ENCODE data around the gene C19orf85. TPM values are rescaled to one million over a fixed set of nuclear protein-coding genes. Genes with fewer than 3 reads are reported as not detected.

The C19orf85 gene
- total RNA-seq, 2 donors from 2014 or later, result not detected

DNA sequence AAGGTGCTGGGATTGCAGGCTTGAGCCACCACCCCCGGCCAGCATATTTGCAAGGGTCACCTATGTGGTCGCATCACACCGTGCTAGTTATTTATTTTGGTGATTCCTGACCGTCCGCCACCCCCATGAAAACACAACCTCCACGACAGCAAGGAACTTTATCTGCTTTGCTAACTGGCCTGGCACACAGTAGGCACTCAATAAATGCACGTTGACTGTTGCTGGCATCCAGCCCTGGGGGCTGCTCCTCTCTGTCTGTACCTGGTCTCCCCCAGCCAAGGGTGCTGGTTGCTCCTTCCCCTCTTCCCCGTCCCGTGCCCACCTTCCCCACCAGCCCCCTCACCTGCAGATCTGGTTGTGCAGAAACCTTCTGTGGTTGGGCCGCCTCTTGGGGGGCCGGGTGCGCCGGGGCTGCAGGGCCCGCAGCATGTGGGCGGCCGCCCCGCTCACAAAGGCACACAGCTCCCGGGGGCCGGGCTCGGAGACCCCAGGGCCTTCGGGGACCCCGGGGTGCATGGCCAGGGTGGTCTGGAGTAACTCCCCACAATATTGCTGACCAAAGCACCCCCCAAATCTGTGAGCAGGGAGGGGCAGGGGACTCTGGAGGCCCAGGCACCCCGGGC, 401 bp downstream of the C19orf85 start:
- DNase-seq (ENCODE audit: low spot score), result no peak
- intact Hi-C loops (cut with DNase I), result no loop called here

DNA sequence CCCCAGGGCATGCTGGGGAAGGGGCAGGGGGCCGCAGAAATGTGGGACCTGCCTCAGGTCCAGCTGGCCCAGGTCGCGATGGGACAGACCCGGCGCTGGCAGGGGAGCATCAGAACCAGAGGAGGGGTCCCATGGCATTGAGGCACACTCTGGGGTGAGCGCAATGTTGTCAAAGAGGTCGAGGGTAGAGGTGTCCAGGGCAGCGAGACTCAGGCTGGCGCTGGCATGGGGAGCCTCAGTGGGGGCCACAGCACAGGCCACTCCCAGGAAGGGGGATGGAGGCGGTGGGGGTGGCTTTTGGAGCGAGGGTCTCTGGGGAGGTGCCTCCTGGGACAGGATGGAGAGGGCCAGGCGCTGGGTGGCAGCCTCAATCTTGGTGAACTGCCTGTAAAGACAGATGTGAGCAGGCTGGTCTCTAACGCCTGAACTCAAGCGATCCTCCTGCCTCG, 944 bp downstream of the C19orf85 start:
- no peak for DNase-seq (ENCODE audit: low spot score)
- intact Hi-C loops (cut with DNase I), result no loop called here

DNA sequence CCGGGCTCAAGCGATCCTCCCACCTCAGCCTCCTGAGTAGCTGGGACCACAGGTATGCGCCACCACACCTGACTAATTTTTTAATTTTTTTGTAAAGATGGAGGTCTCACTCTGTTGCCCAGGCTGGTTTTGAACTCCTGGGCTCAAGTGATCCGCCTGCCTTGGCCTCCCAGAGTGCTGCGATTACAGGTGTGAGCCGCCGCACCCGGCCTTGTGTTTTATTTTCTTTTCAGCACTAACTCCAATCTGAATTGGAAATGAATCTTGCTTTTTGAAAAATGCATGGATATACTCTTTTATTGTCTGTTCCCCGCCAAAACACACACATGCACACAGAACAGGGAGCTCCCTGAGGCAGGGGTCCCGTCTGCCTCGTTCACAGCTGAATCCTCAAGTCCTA, 1.8 kb downstream of the C19orf85 start:
- no peak for DNase-seq (ENCODE audit: low spot score)
- intact Hi-C loops (cut with DNase I), result no loop called here

DNA sequence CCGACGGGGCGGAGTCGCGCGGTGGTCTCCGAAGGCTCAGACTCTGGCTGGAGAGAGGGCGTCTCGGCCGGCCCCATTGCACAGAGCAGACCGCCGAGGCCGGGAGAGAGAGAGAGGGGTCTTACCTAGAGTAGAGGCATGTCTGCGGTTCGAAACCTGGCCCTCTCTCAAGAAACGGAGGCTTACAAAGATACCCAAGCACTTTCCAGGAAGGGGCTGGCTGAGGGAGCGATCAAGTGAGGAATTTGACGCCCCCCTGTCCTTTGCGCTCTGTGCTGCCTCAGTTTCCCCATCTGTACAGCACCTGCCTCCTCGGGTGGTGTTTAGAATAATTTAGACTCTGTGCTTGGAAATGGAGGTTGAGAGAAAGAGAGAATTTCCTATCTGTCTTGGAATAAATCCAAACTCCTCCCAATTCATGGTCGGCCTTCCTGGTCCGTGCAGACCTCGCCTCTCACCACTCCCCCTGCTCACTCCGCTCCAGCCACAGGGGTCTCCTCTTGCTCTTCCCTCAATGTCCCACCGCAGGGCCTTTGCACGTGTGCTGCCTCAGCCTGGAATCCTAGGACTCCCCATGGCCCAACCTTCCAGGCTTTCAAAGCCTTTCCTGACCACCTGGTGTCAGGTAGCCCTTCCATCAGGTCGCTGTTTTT, 2.5 kb downstream of the C19orf85 start:
- no peak for DNase-seq (ENCODE audit: low spot score)
- intact Hi-C loops (cut with DNase I), result no loop called here

DNA sequence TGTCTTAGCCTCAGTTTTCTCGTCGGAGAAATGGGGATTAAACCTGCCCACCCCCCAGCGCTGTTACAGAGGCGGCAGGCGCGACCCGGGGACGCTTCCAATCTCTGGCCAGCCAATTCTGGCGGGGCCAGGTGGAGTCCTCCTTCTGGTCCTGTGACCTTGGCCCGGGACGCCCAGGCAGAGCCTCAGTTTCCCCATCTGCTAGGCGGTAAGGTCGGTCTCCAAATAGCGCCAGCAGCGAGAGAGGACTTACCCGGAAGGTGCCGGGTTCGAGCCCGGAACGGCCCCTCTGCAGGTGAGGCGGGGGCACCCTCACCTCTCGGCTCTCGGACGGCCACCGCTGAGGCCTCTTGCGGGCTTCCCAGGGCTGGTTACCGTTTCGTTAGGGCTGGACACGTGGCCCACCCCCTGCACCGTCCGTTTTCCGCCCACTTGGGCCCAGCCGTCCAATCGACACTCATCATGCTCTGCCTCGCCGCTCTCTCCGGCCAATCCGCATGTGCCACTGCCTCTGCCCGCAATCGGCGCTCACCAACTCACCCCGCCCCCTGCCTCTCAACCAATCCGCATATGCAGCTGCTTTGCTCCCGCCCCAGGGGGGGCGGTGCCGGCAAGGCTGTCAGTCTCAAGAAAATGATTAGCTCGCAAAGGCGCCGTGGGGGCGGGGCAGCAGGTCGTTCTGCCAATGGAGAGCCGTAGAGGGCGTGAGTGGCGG, 3.1 kb downstream of the C19orf85 start, which contains the start of gene ISOC2:
Gene ISOC2 (minus strand): TSS at position 384 of the 715 bp plus-strand sequence. CDS start 5,156 bp downstream, outside the sequence.
- DNase-seq (ENCODE audit: low spot score), result peak; percentile 100
- intact Hi-C loops (cut with DNase I), result no loop called here

DNA sequence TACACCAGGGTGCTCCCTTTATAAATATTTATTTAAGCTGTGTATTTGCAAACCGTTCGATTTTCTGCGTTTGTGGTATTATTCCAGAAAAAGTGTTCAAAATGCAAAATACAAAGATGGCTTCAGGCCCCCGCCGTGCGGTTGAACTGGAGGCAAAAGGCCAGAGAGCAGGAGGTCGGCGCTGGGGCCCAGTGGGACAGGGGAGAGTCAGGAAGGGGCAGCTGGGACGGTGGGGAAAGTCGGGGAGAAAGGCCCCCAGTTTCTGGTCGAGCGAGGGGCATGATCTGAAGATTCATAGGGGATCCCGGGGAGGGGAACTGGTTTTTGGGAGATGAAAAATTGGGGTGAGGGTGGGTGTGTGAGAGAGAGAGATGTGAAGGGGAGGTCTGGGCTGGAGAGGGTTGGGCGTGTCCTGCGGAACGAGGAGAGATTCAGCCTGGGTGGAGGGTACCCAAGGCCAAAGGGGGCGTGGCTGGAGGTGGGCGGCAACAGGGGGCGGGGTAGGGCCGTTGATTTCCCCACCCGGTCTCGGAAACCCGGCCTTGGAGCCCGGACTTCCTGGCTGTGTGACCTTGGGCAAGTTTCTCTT, 3.8 kb downstream of the C19orf85 start:
- intact Hi-C loops (cut with DNase I), result no loop called here
- peak; percentile 95 for DNase-seq (ENCODE audit: low spot score)

DNA sequence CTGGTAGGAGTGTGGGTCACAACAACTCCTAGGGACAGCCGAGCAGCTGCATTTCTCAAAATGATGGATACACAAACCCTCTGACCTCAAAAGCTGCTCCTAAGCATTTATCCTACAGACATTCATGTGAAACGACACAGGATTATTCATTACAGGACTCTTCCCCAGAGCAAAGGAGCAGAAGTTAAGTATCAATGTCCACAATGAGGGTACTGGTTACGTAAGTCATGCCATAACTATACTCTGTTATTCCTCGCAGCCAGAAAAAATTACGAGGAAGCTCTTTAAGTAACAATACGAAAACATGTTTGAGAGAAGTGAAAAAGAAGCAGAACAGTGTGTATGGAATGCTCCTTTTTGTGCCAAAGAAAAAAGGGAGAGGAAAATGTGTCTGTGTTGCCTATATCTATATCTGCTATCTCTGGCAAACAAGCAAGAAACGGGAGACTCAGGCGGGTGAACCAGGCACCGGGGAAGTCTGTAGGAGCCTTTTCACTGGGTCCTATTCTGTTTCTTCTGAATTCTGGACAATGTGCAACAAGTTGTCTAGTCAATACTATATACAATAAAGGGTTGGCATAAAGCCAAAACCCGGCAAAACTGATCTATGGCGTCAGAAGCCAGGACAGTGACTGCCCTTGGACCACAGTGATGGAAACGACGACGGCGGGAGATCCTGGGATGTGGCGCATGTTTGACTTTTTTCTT, 4.4 kb downstream of the C19orf85 start:
- no peak for DNase-seq (ENCODE audit: low spot score)
- intact Hi-C loops (cut with DNase I), result no loop called here

DNA sequence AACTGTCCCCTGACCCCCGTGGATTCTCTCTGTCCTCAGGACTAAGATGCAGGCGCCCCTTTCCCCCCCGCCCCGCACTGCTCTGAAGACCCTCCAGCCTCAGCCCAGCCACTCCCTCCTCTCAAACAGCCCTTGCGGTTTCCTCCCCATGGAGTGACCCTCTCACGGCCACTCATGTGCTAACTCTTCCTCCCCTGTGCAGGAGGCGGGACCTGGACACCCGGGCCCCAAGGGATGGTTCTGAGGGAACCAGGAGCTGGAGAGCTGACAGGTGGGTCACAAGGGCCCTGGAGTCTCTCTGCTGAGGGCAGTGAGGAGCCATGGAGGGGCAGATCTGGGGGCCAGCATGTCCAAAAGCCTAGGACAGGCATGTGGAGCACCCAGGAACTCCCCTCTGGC, 5.0 kb downstream of the C19orf85 start:
- intact Hi-C loops (cut with DNase I), result no loop called here

DNA sequence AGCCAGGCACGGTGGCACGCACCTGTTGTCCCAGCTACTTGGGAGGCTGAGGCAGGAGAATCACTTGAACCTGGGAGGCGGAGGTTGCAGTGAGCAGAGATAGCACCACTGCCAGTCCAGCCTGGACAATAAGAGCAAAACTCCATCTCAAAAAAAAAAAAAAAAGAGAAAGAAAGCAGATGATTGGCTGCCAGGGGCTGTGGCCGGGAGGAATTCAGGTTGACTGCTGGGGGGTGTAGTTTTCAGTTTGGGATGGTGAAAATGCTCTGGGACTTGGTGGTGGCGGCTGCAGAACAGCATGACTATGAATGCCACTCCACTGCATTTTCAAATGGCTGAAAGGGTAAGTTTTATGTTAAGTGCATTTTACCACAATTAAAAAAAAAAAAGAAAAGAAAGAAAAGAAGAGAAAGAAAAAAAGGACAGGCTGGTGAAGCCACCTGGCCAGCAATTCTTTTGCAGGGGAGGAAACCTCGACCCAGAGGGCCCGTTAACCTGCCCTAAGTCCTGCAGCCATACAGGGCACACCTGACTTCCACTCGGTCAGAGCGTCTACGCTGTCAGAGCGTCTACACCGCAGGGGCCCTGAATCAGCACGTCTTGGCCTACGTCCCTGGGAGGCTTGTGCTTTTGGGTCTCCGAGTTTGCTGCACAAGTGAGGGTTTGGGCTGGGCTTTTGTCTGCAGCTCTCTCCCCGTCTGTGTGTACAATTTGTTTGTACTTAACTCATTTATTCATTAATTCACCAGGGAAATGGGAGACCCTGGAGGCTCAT, 6.7 kb downstream of the C19orf85 start:
- no peak for DNase-seq (ENCODE audit: low spot score)
- intact Hi-C loops (cut with DNase I), result no loop called here

More for the DNA sequence above, 5.0 kb downstream of the C19orf85 start:
- DNase-seq (ENCODE audit: low spot score), result no peak

DNA sequence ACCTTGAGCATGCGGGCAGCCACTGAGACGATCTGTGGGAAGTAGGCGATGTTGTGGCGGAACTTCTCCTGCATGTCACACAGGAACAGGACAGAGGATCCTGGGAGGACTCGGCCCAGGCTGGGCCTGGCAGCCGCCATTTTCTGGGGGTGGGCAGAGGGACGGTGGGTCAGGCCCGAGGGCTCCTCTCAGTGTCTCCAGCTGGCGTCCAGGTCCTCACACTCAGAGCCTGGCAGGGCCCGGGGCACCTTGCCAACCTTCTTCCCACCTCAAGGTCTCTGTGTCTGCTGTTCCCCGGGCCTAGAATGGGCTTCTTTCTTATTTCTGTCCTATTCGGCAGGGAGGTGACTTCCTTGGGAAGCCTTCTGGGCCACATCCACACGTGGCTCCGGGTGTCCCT, 8.2 kb downstream of the C19orf85 start:
- DNase-seq (ENCODE audit: low spot score), result no peak
- intact Hi-C loops (cut with DNase I), result no loop called here

DNA sequence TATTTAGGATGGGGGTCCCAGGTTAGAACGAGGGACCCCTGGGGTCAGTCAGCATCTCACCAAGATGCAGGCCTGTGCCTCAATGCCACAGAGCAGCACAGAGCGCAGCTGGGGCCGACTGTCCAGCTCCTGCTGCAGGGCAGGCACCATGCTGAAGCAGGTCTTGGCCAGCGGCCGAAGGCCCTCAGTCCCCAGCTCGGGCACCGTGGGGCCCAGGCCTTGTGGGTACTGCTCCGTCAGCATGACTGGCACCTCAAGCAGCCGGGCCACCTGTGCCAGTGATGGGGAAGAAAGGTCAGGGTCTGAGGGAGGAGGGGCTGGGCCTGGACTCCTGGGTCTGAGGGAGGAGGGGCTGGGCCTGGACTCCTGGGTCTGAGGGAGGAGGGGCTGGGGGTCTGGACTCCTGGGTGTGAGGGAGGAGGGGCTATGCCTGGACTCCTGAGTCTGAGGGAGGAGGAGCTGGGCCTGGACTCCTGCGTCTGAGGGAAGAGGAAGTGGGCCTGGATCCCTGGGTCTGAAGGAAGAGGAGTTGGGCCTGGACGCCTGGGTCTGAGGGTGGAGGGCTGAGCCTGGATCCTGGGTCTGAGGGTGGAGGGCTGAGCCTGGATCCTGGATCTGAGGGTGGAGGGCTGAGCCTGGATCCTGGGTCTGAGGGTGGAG, 8.8 kb downstream of the C19orf85 start:
- no peak for DNase-seq (ENCODE audit: low spot score)
- intact Hi-C loops (cut with DNase I), result no loop called here

DNA sequence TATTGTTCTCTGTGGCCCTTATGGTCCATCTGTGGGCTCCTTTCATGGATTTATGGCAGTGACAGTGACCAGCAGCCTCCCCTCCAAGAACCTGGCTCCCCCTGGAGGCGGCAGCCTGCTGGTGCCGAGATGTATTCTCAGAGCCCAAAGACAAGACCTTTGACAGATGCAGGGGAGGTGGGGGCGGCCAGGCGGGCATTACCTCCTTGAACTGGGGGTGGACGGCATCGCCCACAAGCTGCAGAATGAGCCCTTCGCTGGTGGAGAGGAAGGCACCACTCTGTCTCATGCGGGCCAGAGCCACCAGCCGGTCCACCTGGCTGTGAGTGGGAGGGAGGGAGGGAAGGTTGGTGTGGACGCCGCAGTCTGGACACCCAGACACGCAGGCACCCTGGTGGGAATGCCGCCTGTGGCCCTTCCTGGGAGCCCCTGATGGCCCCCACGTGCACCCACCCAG, 9.7 kb downstream of the C19orf85 start:
- intact Hi-C loops (cut with DNase I), result no loop called here
- no peak for DNase-seq (ENCODE audit: low spot score)

DNA sequence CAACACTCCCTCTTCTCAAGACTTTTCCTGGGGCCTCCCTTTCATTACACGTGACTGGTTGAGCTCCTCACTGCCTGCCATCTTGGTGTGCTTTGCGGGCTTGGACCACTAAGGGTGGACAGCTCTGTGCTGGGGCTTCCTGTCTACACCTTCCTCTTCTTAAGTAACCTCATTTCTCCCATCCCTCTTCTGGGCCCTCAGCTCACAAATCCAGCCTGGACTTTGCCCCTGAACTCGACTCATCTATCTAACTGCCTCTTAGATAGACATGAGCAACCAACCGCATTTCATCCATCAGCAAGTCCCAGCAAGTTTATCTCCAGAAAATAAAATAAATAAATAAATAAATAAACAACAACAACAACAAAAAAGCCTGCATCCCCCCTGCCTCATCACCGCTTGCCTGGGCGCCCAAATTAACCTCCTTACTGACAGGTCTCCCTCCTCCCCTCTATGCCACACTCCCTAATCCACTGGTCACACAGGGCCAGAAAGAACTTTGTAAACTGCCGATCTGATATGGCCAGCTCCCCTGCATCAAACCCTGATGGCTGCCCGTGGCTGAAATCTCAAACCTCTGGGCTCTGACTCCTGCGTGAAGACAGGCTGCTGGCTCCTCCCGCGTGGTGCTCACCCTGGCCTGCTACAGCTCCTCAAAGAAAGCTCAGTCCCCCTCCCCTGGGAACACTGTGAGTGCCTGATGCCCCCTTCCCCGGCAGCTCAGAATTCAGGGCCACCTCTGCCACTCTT, 10.9 kb downstream of the C19orf85 start:
- intact Hi-C loops (cut with DNase I), result no loop called here
- DNase-seq (ENCODE audit: low spot score), result no peak

DNA sequence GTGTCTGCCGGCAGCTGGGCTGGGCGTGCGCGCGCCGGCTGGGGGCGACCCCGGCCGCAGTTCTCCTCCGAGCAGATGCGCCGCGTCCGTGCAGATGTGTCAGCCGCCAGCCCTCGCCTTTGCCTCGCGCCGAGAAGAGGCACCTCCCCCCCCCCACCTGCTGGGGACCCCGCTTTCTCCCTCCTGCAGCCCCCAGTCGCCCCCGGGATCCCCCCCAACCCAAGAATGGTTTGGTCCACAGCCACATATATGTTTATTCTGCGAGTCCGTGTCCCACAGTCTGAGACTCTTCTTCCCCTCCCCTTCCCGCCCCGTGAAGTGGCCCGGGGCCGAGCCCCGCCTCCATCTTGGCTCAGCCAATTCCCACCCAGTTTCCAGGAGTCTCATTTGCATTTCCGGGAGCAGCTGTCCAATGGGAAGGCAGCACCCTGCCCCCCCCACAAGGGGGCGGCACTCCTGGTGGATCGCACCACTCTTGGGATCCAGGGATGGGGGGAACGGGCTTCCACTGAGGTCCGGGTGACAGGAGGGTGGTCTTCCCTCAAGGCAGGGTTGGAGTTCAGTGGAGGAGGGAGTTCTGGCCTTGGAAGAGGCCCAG, 11.7 kb downstream of the C19orf85 start:
- DNase-seq (ENCODE audit: low spot score), result peak; percentile 92
- intact Hi-C loops (cut with DNase I), result no loop called here

DNA sequence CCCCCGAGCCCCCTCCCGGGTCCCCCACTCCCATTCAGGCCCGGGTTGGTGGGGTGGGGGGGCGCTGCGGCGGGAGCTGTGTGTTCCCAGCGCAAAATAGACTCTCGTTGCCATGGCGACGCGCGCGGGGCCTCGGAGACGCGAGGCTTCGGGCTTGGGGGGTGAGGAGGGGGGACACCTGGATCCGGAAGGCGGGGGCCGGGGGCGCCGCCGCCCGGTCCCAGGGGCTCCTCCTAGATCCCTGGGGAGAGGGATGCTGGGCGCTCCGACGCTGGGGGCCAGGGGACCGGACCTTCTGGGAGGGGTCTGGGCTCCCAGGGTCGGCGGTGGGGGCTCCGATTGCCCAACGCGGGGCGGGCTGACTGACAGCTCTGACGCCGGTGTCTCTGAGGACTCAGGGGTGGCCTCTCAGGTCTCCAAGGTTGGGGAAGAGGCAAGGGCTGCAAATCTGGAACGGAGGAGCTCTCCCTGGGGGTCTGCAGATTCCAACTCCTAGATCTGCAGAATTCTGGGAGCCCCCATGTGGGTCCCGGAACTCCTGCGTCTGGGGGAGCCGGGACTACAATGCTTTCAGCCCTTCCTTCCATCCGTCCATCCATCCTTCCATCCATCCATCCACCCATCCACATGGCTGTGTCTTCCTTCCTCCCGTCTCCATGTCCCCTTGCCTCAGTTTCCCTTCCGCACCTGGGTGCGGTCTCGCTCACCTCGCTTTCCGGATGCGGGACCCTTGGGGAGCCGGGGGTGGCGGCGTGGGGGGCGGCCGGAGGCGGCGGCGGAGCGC, 12.4 kb downstream of the C19orf85 start:
- intact Hi-C loops (cut with DNase I), result no loop called here
- no peak for DNase-seq (ENCODE audit: low spot score)

DNA sequence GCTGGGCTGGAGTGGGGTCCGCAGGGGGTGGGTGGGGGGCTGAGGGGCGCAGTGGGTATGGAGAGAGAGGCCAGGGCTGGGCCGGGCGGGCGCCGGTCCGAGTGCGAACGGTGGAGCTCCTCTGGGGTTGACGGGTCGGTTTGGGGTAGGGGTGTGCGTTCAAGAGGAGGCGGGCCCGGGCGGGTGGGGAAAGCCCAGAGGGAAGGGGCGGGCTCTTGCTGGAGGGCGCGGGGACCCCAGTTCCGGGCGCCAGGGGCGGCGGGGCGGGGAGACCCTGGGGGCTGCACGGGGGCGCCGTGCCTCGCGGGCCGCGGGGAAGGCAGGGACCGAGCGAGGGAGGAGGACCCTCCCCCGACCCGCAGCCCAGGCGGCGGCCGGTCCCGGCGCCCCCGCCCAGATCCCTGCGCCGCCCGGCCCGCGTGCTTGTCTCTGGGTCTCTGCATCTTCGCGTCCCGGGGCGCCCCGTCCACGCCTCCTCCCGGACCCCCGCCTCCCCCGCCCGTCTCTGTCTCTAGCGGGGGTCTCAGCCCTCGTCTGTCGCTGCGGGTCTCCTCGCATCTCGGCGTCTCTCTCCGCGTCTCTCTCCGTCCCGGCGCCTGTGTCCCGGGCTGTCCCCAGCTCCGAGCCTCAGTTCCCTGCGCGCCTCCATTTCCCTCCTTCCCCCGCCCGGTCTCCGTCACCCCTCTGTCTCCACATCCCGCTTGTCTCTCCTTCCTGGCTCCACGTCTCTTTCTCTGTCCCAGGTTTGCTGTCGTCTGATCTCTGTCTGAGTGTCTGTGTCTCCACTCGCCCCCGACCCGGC, 13.2 kb downstream of the C19orf85 start:
- no peak for DNase-seq (ENCODE audit: low spot score)
- intact Hi-C loops (cut with DNase I), result no loop called here

Measured in posterior vena cava (tissue), 2 donors.